HG03432 (cell line): ENCODE results near the gene GDF9.
A peak's percentile ranks its signal among the peaks of the same experiment; 100 is the strongest.

Source experiments
- ATAC-seq: cut with Tn5 transposase; IDR thresholded peaks from one replicate; pipeline ENCODE4 v1.9.1; 2021; ENCODE audit warnings: mild to moderate bottlenecking, moderate library complexity; ENCODE audit not compliant: unreplicated experiment

The GDF9 gene

DNA sequence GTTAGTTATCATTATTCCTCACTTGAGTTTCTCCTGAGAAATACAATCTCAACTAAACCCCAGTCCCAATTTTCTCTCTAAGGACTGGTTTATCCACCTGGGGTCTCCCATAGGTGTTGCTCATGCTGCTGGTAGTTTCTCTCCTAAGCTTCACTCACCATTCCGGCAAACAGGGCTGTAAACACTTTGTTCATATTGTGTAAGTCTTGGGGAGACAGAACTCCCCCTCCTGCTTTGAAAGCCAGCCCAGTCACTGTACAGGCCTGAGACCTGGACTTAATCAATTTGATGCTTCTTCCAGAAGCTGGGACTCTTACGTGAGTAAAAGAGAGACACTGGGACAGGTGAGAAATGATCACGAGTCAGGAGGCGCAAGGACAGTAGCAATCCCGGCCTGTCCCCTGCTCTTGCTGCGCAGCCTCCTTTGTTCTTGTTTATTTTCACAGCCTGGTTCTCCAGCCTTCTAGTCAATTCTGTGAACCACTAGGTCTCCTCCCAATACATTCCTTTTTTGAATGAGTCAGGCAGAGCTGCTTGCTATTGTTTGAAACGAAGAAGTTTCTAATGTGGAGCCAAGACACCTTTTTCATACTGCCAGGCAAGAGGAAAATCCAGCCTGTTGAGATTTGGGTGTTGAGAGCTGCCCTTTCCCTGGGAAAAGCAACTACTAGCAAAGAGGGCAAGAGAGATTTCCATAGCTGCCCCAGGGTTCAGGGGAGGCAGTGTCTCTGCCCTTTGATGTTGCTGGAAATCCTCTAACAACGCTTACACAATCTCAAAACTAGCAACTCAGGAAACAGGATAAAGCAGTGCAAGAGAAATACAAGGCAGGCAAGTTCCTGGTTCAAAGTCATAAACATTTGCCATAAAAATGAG lies 26.6 kb downstream of the GDF9 start:
- no peak for ATAC-seq

DNA sequence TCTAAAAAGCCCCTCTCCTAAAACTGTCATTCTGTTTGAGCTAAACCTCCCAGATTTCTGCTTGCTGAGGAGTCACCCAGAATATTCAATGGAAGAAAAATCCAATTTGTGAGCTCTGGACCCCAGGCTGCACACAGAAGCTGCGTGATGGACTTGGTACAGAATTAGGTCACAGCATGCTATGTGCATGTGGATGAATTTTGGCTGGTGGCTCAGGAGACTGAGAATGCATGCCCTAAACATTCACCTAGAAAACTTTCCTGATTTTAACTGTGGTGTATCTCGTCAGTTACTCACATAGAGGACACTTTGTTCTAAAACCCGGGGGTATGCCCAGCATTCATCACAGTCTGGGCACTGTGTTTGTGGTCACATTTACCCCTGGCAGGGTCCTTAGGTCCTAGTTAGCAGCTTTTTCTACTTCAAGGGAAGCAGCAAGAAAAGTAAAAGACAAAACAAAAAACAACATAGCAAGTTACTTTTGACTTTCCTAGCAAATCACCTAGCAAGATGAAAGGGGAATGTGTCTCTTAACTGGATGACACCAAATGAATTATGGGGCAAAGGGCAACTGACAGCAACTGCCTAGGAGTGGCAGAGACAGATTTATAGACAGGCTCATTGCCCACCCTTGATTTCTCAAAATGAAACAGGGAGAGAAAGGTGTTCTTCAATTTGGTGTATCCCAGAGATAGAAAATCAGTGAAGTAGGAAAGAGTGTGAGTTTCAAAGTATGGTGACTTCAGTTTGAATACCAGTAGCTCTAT lies 27.6 kb downstream of the GDF9 start:
- no peak for ATAC-seq

DNA sequence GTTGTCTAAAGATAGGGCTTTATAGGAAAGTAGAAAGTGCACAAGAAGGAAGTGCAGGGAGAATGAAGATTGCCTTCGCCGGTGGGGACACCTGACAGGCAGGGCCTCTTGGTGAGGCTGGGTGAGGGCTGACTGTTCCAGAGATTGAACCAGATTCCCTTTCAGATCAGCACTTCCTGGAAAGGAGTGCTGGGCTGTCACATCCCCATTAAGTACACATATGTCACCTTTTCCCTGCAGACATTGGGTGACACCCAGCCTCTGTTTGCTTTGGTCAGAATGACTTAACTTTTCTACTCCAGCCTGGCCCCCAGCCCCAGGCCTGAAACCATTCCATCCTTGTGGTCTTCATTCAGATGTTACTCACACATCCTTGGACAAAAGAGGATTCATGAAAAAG lies 28.4 kb downstream of the GDF9 start:
- no peak for ATAC-seq

DNA sequence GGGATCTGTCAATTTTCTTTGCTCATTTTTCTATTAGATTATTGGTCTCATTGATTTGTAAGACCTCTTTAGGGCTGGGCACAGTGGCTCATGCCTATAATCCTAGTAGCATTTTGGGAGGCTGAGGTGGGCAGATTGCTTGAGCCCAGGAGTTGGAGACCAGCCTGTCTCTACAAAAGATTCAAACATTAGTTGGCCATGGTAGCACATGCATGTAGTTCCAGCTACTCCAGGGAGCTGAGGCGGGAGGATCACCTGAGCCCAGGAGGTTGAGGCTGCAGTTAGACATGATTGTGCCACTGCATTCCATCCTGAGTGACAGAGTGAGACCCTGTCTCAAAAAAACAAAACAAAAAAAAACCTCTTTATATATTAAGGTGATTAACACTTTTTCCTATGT lies 29.4 kb downstream of the GDF9 start:
- no peak for ATAC-seq

- no peak for ATAC-seq
These were observed 32.2 kb downstream of the GDF9 start for GRCh38 chr5:132834057-132834456.

DNA sequence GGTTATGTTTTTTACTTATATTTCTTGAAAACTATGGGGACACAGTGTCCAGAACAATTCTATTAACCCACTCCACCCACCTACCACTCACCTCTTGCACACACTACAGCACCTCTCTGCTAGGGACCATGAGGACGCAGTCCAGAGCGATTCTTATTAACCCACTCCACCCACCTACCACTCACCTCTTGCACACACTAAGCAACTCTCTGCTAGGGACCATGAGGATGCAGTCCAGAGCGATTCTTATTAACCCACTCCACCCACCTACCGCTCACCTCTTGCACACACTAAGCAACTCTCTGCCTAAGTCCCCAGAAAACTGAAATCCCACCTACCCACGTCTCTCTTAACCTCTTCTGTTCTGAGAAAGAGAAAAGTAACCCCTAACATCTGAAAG lies 33.7 kb downstream of the GDF9 start:
- no peak for ATAC-seq

GRCh38 chr5:132831095-132831860 lies 35.0 kb downstream of the GDF9 start:
- ATAC-seq = no peak

- peak; percentile 82 for ATAC-seq
These were observed 35.7 kb downstream of the GDF9 start, which contains the start of gene SHROOM1 for GRCh38 chr5:132830436-132831094. TSS of gene SHROOM1 (minus strand) at chr5:132830647. CDS start at chr5:132826140, 4,507 bp downstream.

DNA sequence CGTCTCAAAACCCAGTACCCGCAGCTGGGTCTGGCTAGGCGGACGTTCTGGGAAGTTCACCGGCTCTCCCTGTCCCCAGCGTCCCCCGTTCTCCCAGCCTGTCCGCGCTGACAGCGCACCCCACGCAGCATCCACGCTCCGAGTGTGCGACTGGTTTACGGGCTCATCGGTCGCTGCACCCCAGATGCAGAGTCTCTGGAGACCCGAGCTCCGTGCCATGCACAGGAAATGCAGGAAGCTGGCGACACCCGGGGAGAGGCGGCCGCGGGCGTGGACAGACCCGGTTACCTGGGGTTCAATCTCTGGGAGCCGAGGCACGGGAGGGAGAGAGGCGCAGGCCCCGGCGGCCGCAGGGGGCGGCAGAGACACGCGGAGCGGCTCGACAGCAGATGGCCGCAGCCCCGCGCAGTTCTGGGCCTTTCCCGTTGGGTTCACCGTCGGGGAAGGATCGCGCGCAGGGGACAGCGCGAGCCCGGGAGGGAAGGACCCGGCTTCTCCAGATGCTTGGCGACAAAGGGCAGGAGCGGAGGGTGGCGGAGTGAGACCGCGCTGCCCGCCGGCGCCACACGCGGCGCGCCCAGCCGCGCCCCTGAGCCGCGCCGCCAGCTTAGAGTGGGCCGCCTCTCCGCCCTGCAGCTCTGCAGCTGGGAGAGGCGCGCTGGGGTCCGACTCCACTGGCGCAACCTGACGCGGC lies 36.4 kb downstream of the GDF9 start:
- peak; percentile 82 for ATAC-seq

DNA sequence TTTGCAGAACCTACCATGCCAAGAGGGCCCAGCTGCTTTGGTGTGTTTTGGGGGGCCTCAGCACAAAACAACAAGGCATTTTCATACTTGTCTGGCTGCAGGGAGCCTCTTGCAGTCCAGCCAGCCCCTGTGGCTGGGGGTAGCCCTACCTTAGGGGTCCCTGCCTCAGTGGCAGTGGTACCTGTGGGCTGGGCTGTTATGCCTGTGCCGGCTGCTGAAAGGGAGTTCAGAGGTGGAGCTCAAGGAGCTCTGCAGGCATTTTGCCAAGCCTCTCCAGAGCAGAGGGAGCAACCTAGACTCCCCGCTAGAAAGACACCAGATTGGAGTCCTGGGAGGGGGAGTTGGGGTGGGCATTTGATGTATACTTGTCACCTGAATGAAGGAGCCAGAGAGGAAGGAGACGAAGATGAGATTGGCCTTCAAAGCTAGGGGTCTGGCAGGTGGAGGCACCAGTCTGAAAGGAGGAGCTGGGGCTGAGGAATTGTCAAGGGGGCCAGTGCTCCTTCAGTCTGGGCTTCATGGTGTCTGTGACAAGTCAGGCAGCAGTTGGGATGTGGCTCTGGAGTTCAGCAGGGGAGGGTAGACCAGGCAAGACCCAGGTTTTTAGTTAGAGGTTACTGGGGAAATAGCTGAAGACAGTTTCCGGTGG lies 37.3 kb downstream of the GDF9 start:
- ATAC-seq = no peak

DNA sequence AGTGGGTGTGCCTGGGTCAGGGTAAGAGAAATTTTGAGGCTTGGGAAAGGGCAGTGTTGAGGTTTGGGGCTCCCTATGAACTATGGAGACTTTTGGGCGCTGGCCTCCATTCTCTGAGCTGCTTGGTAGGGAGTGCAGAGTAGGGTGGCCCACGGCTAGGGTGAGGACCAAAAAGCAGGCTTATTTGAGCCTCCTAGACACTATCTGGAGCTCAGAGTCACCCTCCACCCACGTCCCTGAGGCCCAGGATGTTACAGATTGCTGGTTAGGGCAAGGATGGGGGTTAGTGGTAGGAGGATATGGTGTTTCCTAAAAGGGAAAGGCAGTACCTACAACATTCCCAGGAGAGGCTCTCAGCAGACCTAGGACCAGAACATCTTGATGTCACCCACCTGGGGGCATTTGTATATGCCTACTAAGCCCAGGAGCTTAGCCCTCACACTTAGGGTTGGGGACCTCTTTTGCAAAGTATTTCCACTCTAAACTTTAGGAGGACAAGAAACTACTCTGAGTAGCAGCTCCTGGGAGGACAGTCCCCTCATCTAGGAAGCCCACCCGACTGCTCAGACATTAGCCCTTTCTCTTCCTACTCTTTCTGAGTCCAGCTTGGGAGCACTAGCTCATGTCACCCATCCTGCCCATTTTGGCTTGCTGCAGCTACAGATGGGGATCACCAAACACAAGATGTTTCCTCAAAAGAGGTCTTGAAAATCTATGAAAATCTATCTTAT lies 38.2 kb downstream of the GDF9 start:
- no peak for ATAC-seq

DNA sequence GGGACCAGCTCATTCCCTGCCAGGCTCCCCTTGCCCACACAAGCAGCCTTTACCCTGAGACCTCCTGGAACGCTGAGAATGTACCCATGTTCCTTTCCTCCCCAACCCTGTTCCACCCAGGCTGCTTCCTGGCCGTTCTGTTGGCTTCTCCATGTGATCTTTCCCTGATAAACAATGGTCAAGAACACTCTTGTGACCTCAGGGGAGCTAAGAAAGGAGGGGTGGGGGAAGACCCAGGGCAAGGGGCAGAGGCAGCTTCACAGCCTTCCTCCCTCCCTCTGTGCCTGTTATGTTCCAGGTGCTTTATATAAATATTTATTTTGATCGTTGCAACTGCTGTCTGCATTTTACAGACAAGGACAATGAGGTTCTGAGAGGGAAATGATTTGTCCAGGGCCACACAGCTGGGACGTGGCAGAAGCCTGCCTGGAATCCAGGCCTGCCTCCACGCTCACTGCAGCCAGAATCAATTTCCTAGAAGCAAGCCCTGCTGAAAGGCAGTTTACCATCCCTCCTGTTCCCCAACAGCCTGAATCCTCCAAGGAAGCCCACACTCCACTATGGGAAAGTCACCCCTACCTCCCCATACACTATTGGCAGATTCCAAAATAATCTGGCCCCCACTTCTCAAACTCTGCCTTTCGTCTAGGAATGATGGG lies 39.7 kb downstream of the GDF9 start:
- no peak for ATAC-seq

DNA sequence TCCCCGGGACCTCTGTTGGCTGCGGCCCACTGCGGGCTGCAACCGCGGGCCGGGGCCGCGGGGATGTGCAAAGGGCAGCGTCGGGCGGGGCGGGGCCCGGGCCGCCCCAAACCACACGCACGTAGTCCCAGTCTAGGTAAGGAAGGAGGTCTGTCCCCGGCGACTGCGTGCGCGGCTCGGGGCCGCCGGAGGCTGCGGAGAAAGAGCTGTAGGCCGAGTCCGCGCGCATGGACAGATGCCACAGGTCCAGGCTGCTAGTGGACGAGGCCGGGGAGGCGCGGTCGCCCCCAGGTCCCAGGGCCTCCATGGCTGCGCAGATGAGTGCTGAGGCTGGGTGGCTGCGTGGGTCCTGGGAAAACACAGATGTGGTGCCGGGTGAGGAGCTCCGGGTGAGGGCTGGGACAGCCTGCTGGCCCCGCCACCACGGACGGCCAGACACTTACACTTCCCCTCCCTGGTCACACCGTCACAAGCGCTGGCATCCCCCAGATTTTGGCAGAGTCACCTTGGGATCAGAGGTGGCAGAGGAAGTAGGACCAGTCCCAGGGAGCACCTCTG lies 40.4 kb downstream of the GDF9 start:
- no peak for ATAC-seq

DNA sequence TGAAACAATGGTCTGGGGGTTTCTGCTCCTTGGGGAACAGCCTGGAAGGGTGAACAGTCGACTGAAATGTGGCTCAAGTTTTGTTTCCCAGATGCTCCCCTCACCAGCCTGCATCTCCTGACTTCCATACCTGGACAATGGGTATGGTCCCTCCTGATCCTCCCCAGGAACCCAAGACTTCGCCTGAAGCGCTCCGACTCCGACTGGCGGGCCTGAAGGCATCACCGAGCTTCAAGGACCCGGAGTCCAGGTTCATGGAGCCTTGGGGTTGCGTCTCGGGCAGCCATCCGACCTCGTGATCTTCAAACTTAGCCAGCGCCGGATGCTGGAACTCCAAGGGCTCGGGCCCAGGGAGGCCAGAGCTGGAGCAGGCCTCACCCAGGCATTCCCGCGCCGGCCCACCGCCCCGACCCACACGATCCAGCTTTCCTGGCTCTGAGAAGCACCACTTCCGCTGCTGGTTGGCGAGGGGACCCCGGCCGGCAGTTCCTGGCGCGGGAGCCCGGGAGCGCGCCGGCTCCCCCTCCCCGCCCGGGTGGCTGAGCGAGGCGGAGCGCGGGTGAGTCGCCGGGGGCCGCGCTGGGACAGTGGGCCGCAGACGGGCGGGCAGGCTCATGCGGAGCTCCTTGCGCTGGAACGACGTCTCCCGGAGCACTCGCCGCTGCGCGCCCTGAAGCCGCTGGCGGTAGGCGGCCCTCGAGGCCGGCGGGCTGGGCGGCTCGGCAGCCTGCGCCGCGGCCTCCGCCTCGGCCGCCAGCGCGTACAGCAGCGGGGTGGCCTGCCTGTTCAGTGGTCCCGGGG lies 41.0 kb downstream of the GDF9 start:
- ATAC-seq = no peak

- no peak for ATAC-seq
These were observed 41.8 kb downstream of the GDF9 start for GRCh38 chr5:132824426-132824825.

DNA sequence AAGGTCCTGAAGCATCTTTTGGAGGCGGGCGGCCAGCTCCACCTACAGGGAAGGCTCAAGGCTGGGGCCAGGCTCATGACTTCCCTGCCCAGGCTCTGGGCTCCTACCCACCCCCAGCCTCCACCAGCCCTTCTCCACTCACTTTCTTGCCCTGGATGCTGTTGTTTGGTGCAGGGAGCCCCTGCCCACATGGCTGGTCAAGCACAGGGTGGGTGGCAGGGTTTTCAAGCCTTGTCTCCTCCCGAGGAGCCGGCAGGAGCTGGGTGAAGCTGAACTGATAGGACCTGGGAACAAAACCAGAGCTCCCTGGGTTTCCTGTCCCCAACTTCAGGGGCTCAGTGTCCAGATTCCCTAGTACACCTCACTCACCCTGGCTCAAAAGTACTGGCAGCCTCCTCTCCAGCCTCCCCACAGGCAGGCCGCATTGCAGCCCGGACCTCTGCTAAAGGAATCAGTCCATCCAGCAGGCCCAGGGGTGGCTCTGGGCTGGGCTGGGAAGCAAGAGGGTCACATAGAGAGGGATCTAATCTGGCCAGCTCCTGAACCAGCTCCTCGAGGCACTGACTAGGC lies 42.7 kb downstream of the GDF9 start:
- no peak for ATAC-seq
